ENCODE data around the gene ARL6IP6. TPM values are rescaled to one million over a fixed set of nuclear protein-coding genes. Genes with fewer than 3 reads are reported as not detected.
A peak's percentile ranks its signal among the peaks of the same experiment; 100 is the strongest.
"Not testable (repeated sequence)": the region's sequence is repeated elsewhere in the genome, so short reads cannot be mapped to it uniquely, and the experiment has no call there.

ARL6IP6 gene
- total and polyA plus RNA-seq, 4 donors = 7.5 to 17.9 (median 12.3) TPM

DNA sequence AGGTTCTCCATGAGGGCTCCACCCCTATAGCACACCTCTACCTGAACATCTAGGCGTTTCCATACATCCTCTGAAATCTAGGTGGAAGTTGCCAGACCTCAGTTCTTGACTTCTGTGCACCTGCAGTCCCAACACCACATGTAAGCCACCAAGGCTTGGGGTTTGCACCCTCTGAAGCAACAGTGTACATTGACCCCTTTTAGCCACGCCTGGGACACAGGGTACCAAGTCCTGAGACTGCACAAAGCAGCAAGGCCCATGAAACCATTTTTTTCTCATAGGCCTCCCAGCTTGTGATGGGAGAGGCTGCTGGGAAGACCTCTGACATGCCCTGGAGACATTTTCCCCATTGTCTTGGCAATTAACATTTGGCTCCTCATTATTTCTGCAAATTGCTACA lies 20.0 kb downstream of the ARL6IP6 start:
- H3K27ac ChIP-seq (ENCODE audit: low read depth in 1 of 2, low read length in 1 of 2) = no peak overlapping the region
- DNase-seq (no peak), ATAC-seq (ENCODE audit: insufficient read depth, low FRiP score) (no peak)
- no peaks in the 10 kb centered on the region for H3K27me3 ChIP-seq (ENCODE audit: control insufficient read depth in 3 of 3, insufficient read depth in 3 of 3, low read length in 2 of 3)
- TF ChIP-seq CTCF (IDR thresholded peaks at IDR 0.05; ENCODE audit: control extremely low read depth, extremely low read depth) = no peak
- 97 to 100% methylated on average over 2 of the region's 2 CpGs for WGBS, 2 donors
- no peak overlapping the region for H3K4me3 ChIP-seq
- peaks cover 3 to 16% (median 5%) of the 10 kb centered on the region in 4 donors for H3K36me3 ChIP-seq (ENCODE audit: control insufficient read depth in 4 of 4, insufficient read depth in 4 of 4, low read length in 4 of 4)
- H3K4me1 ChIP-seq (ENCODE audit: control insufficient read depth in 5 of 5, insufficient read depth in 5 of 5, low read length in 5 of 5) = no peaks in the 10 kb centered on the region
- no peak overlapping the region for H3K9ac ChIP-seq (ENCODE audit: insufficient read depth in 1 of 2, low read length in 2 of 2)
- no peaks in the 10 kb centered on the region for H3K9me3 ChIP-seq (ENCODE audit: control insufficient read depth in 4 of 4, insufficient read depth in 3 of 4, low read length in 3 of 4)

GRCh38 chr2:152739705-152740104 lies 21.3 kb downstream of the ARL6IP6 start:
- not testable (repeated sequence) for H3K27me3 ChIP-seq (ENCODE audit: control insufficient read depth in 3 of 3, insufficient read depth in 3 of 3, low read length in 2 of 3); ATAC-seq (ENCODE audit: insufficient read depth, low FRiP score); H3K4me1 ChIP-seq (ENCODE audit: control insufficient read depth in 5 of 5, insufficient read depth in 5 of 5, low read length in 5 of 5); DNase-seq; H3K9ac ChIP-seq (ENCODE audit: insufficient read depth in 1 of 2, low read length in 2 of 2); H3K9me3 ChIP-seq (ENCODE audit: control insufficient read depth in 4 of 4, insufficient read depth in 3 of 4, low read length in 3 of 4); H3K4me3 ChIP-seq; H3K27ac ChIP-seq (ENCODE audit: low read depth in 1 of 2, low read length in 1 of 2)
- WGBS, 2 donors = 94 to 96% methylated on average over 1 of the region's 1 CpG
- peaks cover 3 to 16% (median 5%) of the 10 kb centered on the region in 4 donors for H3K36me3 ChIP-seq (ENCODE audit: control insufficient read depth in 4 of 4, insufficient read depth in 4 of 4, low read length in 4 of 4)

DNA sequence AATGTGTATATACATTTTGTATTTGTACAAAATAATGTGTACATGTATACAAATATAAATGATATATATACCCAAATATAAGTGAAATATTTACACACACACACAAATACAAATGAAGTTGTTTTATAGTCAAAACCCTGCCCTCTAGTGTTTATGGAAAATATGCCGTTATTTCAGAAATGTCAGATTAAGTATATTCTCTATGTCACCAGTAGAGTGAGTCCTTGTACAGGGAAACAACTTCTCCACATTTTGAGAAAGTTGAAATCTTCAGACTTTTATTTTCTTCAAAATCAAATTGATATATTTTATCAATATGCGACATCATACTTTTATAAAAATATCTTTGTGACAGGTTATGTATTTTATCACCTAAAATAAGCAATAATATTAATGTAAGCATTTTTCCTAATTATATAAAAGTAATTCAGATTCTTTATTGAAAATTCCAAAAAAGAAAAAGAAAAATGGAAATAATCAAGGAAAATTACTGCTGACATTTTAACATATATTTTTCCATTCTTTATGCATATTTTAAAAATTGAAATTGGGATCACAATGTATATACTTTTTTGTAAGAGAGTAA lies 22.4 kb downstream of the ARL6IP6 start:
- Histone ChIP-seq H3K27ac (ENCODE audit: low read depth in 1 of 2, low read length in 1 of 2) (no peak overlapping the region), H3K27me3 (ENCODE audit: control insufficient read depth in 3 of 3, insufficient read depth in 3 of 3, low read length in 2 of 3) (no peaks in the 10 kb centered on the region), H3K9ac (ENCODE audit: insufficient read depth in 1 of 2, low read length in 2 of 2) (no peak overlapping the region), H3K4me3 (no peak overlapping the region), H3K36me3 (ENCODE audit: control insufficient read depth in 4 of 4, insufficient read depth in 4 of 4, low read length in 4 of 4) (peaks cover 3 to 24% (median 5%) of the 10 kb centered on the region in 4 donors), H3K9me3 (ENCODE audit: control insufficient read depth in 4 of 4, insufficient read depth in 3 of 4, low read length in 3 of 4) (no peaks in the 10 kb centered on the region), H3K4me1 (ENCODE audit: control insufficient read depth in 5 of 5, insufficient read depth in 5 of 5, low read length in 5 of 5) (no peaks in the 10 kb centered on the region)
- DNase-seq (peak in 2 of 3 donors; percentile 73 to 75), ATAC-seq (ENCODE audit: insufficient read depth, low FRiP score) (no peak)
- peak; percentile 67 for TF ChIP-seq CTCF (IDR thresholded peaks at IDR 0.05; ENCODE audit: control extremely low read depth, extremely low read depth)
- WGBS, 2 donors = 40 to 48% methylated on average over 2 of the region's 2 CpGs

DNA sequence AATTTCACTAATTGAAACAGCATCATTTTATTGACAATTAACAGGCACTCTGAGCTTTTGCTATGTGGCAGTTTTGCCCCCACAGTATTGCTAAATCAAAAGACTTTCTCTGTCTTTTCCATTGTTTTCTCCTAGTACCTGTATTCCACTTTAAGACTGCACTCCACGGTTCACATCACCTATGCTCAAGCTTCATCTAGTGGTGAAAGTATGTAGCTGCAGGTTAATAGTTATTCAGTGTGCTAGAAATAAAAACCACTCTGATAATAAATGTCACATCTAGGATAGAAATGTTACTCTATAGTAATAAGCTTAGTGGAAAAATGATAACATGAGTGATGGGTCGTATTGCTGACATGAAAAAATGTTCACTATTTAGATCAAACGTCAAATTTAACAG lies 24.6 kb downstream of the ARL6IP6 start:
- H3K9ac ChIP-seq (ENCODE audit: insufficient read depth in 1 of 2, low read length in 2 of 2) = no peak overlapping the region
- no peaks in the 10 kb centered on the region for H3K4me1 ChIP-seq (ENCODE audit: control insufficient read depth in 5 of 5, insufficient read depth in 5 of 5, low read length in 5 of 5)
- no peak overlapping the region for H3K4me3 ChIP-seq
- no peaks in the 10 kb centered on the region for H3K9me3 ChIP-seq (ENCODE audit: control insufficient read depth in 4 of 4, insufficient read depth in 3 of 4, low read length in 3 of 4)
- no peak for DNase-seq
- ATAC-seq (ENCODE audit: insufficient read depth, low FRiP score) = peak; percentile 53
- no peak overlapping the region for H3K27ac ChIP-seq (ENCODE audit: low read depth in 1 of 2, low read length in 1 of 2)
- H3K36me3 ChIP-seq (ENCODE audit: control insufficient read depth in 4 of 4, insufficient read depth in 4 of 4, low read length in 4 of 4) = peaks cover 0 to 22% (median 4%) of the 10 kb centered on the region in 4 donors
- WGBS, 2 donors = 70% methylated on average over 3 of the region's 3 CpGs
- no peak for TF ChIP-seq CTCF (IDR thresholded peaks at IDR 0.05; ENCODE audit: control extremely low read depth, extremely low read depth)
- H3K27me3 ChIP-seq (ENCODE audit: control insufficient read depth in 3 of 3, insufficient read depth in 3 of 3, low read length in 2 of 3) = no peaks in the 10 kb centered on the region

GRCh38 chr2:152747751-152748150 lies 29.3 kb downstream of the ARL6IP6 start:
- H3K27me3 ChIP-seq (ENCODE audit: control insufficient read depth in 3 of 3, insufficient read depth in 3 of 3, low read length in 2 of 3); ATAC-seq (ENCODE audit: insufficient read depth, low FRiP score); DNase-seq; H3K9me3 ChIP-seq (ENCODE audit: control insufficient read depth in 4 of 4, insufficient read depth in 3 of 4, low read length in 3 of 4); H3K27ac ChIP-seq (ENCODE audit: low read depth in 1 of 2, low read length in 1 of 2); H3K4me3 ChIP-seq; H3K9ac ChIP-seq (ENCODE audit: insufficient read depth in 1 of 2, low read length in 2 of 2); H3K4me1 ChIP-seq (ENCODE audit: control insufficient read depth in 5 of 5, insufficient read depth in 5 of 5, low read length in 5 of 5): not testable (repeated sequence)
- H3K36me3 ChIP-seq (ENCODE audit: control insufficient read depth in 4 of 4, insufficient read depth in 4 of 4, low read length in 4 of 4) = peaks cover 4 to 22% (median 5%) of the 10 kb centered on the region in 4 donors
- 90 to 94% methylated on average over 4 of the region's 4 CpGs for WGBS, 2 donors

Measured in lung (tissue), 12 donors.